HepG2 (cell line): ENCODE results near the gene DIAPH3. TPM values are rescaled to one million over a fixed set of nuclear protein-coding genes. Genes with fewer than 3 reads are reported as not detected.

Source experiments
- ATAC-seq: fragments of 200-7000 bp; cut with Tn5 transposase; 3 replicates; pipeline ENCODE4 v1.9.1; 2020; ENCODE audit warnings: mild to moderate bottlenecking, moderate library complexity
- BruUV-seq: library from RNA; stranded (reverse); fragments of 400-500 nt; replicated peaks from 2 replicates; lab custom pipeline; 2021; lab: Mats Ljungman, UMichigan
- CTCF ChIA-PET: fragments of 300-600 bp; formaldehyde crosslinking; extraction: SDS; loops from one replicate; lab custom pipeline; 2021; ENCODE audit warnings: low total read pairs, inconsistent platforms, low intra/inter-chr PET ratio; lab: Yijun Ruan, JAX
- POLR2A ChIA-PET: fragments of 350-600 bp; sonication (Branson Sonifier 250); formaldehyde crosslinking; loops from one replicate; lab custom pipeline; 2020; ENCODE audit warnings: antibody characterized with exemption, inconsistent platforms; lab: Yijun Ruan, JAX
- DNase-seq: peaks from one replicate; pipeline ENCODE4 v3.0.0-alpha.2; 2015; ENCODE audit warnings: low spot score
- FAIRE-seq: peaks from 3 replicates; lab custom pipeline; 2011; peaks lifted over from hg19 to GRCh38; lab: Jason Lieb, UNC
- H2AFZ ChIP-seq: one replicate; pipeline ENCODE4 v1.6.1; 2011; ENCODE audit warnings: low read length, inconsistent platforms
- H3K27ac ChIP-seq: fragments of 300-600 bp; 3 replicates; pipeline ENCODE4 v1.8.0; 2011; ENCODE audit warnings: mixed run types, mild to moderate bottlenecking, mixed read lengths, low read length, inconsistent platforms; ENCODE audit not compliant: insufficient read depth; ENCODE audit errors: extremely low read length
- H3K27me3 ChIP-seq, 2 experiments: fragments of 200-600 bp in 1 of 2; 2 replicates in 1 of 2; 3 replicates in 1 of 2; pipeline versions ENCODE4 v1.6.0 to v1.8.0; 2011; ENCODE audit warnings: low read length in 2 of 2, mild to moderate bottlenecking in 2 of 2, moderate library complexity in 2 of 2, inconsistent platforms in 1 of 2; ENCODE audit not compliant: insufficient read depth in 2 of 2, control insufficient read depth in 1 of 2
- H3K36me3 ChIP-seq, 2 experiments: fragments of 200-600 bp in 1 of 2; replicated peaks in 1 of 2; 2 replicates in 1 of 2; 3 replicates in 1 of 2; pipeline versions ENCODE4 v1.5.1 to v1.8.0; 2011; ENCODE audit warnings: low read length in 2 of 2, inconsistent platforms in 1 of 2; ENCODE audit not compliant: insufficient read depth in 2 of 2, control insufficient read depth in 1 of 2
- H3K4me1 ChIP-seq: 2 replicates; pipeline ENCODE4 v1.5.1; 2012; ENCODE audit warnings: low read length, inconsistent platforms; ENCODE audit not compliant: insufficient read depth
- H3K4me2 ChIP-seq: 2 replicates; pipeline ENCODE4 v1.6.0; 2011; ENCODE audit warnings: low read depth, low read length, inconsistent platforms
- H3K4me3 ChIP-seq, 3 experiments: fragments of 200-600 bp in 1 of 3; sonication (generic), shearing (Covaris generic) in 1 of 3; replicated peaks in 1 of 3; 2 replicates each; pipeline ENCODE4 v1.5.1; 2011 to 2016; ENCODE audit warnings: low read length in 3 of 3, inconsistent platforms in 2 of 3, low read depth in 2 of 3, mild to moderate bottlenecking in 2 of 3, control low read depth in 1 of 3, mixed read lengths in 1 of 3; ENCODE audit not compliant: insufficient read depth in 1 of 3
- H3K79me2 ChIP-seq: one replicate; pipeline ENCODE4 v1.6.1; 2011; ENCODE audit warnings: low read length, inconsistent platforms; ENCODE audit not compliant: insufficient read depth
- H3K9ac ChIP-seq: 2 replicates; pipeline ENCODE4 v1.6.0; 2011; ENCODE audit warnings: mild to moderate bottlenecking, low read depth, low read length, inconsistent platforms; ENCODE audit not compliant: insufficient read depth
- H3K9me3 ChIP-seq: 2 replicates; pipeline ENCODE4 v1.5.1; 2012; ENCODE audit warnings: mild to moderate bottlenecking, low read length
- H4K20me1 ChIP-seq: 2 replicates; pipeline ENCODE4 v1.6.0; 2011; ENCODE audit warnings: inconsistent platforms, mild to moderate bottlenecking, low read length, moderate library complexity; ENCODE audit not compliant: insufficient read depth
- BRF2 ChIP-seq: sonication (generic); formaldehyde crosslinking; IDR thresholded peaks from 2 replicates; pipeline ENCODE4 v1.8.1; 2022; ENCODE audit warnings: mild to moderate bottlenecking, missing genetic modification reagents
- FOXO1 ChIP-seq: sonication (generic); formaldehyde crosslinking; IDR thresholded peaks from 2 replicates; pipeline ENCODE4 v1.4.0; 2020; ENCODE audit warnings: missing genetic modification reagents
- GATA4 ChIP-seq: sonication (generic); IDR thresholded peaks from 2 replicates; pipeline ENCODE4 v1.6.1; 2016; ENCODE audit warnings: antibody characterized with exemption, low read depth, borderline replicate concordance
- GATAD2A ChIP-seq: IDR thresholded peaks from 2 replicates; pipeline ENCODE4 v1.6.1; 2016
- HIVEP1 ChIP-seq: sonication (generic); formaldehyde crosslinking; IDR thresholded peaks from 2 replicates; pipeline ENCODE4 v1.4.0; 2020; ENCODE audit warnings: mild to moderate bottlenecking, missing genetic modification reagents
- HMG20A ChIP-seq: IDR thresholded peaks from 2 replicates; pipeline ENCODE4 v1.6.1; 2016; ENCODE audit warnings: borderline replicate concordance
- KDM6A ChIP-seq: IDR thresholded peaks from 2 replicates; pipeline ENCODE4 v1.6.1; 2016; ENCODE audit warnings: low read depth
- LRRFIP1 ChIP-seq: sonication (generic); formaldehyde crosslinking; conservative IDR thresholded peaks from 2 replicates; pipeline ENCODE4 v1.4.0; 2020; ENCODE audit warnings: missing genetic modification reagents
- SSRP1 ChIP-seq: IDR thresholded peaks from 2 replicates; pipeline ENCODE4 v1.6.1; 2016; ENCODE audit warnings: control low read depth
- USF2 ChIP-seq, 2 experiments: sonication (generic) in 1 of 2; formaldehyde crosslinking in 1 of 2; IDR thresholded peaks; 2 replicates each; pipeline versions ENCODE4 v1.5.1 to v1.6.1; 2011 to 2020; ENCODE audit warnings: borderline replicate concordance in 1 of 2, low read depth in 1 of 2, low read length in 1 of 2, mild to moderate bottlenecking in 1 of 2, missing genetic modification reagents in 1 of 2, moderate library complexity in 1 of 2
- YY1 ChIP-seq: IDR thresholded peaks from 2 replicates; pipeline ENCODE4 v1.6.1; 2011; ENCODE audit warnings: low read length, low read depth, moderate library complexity, mild to moderate bottlenecking; ENCODE audit not compliant: insufficient read depth, insufficient replicate concordance
- ZMAT5 ChIP-seq: sonication (generic); formaldehyde crosslinking; IDR thresholded peaks from 2 replicates; pipeline ENCODE4 v1.5.0; 2020; ENCODE audit warnings: mild to moderate bottlenecking, low read depth, missing genetic modification reagents, borderline replicate concordance
- ZNF562 ChIP-seq: sonication (generic); formaldehyde crosslinking; IDR thresholded peaks from 2 replicates; pipeline ENCODE4 v1.8.0; 2022; ENCODE audit warnings: missing genetic modification reagents, borderline replicate concordance
- WGBS: methylation state at CpG from one replicate; pipeline ENCODE4 v1.1.6; 2017; ENCODE audit warnings: low lambda C conversion rate; 5-methylcytosine and 5-hydroxymethylcytosine counted together
- in situ Hi-C: cut with HindIII; loops from 2 replicates; pipeline ENCODE4 v1.10.0; 2017; ENCODE audit warnings: low pct_unique_long_range_greater_than_20kb; ENCODE audit not compliant: extremely low pct_ligation_motif_present
- intact Hi-C: fragments of 100-400 bp; cut with micrococcal nuclease; formaldehyde crosslinking; loops from one replicate; pipeline ENCODE4 v1.10.0; 2022; ENCODE audit not compliant: unreplicated experiment
- polyA plus RNA-seq, 8 experiments: library from polyadenylated mRNA; depleted of rRNA in 3 of 8; stranded (reverse) in 7 of 8; unstranded in 1 of 8; fragments of >200 nt; fragmentation: Illumina TruSeq in 4 of 8; extraction: Trizol in 4 of 8; gene quantifications; 2 replicates each; pipeline versions ENCODE4 v1.2.1 to v1.2.3, GENCODE V29; 2011 to 2016; ENCODE audit warnings: low read depth in 4 of 8, missing spikeins in 1 of 8, mixed read lengths in 1 of 8; ENCODE audit not compliant: insufficient read depth in 1 of 8
- total RNA-seq, 5 experiments: library from RNA; depleted of rRNA; stranded (reverse); fragments of >200 nt; fragmentation: Illumina TruSeq; extraction: Trizol; gene quantifications; 2 replicates each; pipeline ENCODE4 v1.2.3, GENCODE V29; 2016; ENCODE audit warnings: low read depth in 1 of 5

The DIAPH3 gene
- total and polyA plus RNA-seq, 2 of the 13 experiments (the other 11 are each of a cell fraction or from before 2014, with no cell fraction given), result 4.0 to 9.3 TPM

GRCh38 chr13:59691501-59692066 lies 472.1 kb downstream of the DIAPH3 start (continued):
- TF ChIP-seq USF2 (IDR thresholded peaks at IDR 0.05; ENCODE audit: low read depth, low read length) (no peak), USF2 (CRISPR knock-in tag; IDR thresholded peaks at IDR 0.05; ENCODE audit: borderline replicate concordance) (no peak), KDM6A (CRISPR knock-in tag) (0 out of 2 replicates have a peak, but pooled peaks have one; percentile 30), HIVEP1 (CRISPR knock-in tag) (no peak), FOXO1 (CRISPR knock-in tag) (peak; percentile 21; the same call in 1 of the 2 replicates), HMG20A (CRISPR knock-in tag) (peak; percentile 33; the same call in 1 of the 2 replicates), GATAD2A (CRISPR knock-in tag) (peak; percentile 64)

- 83% methylated on average over 1 of the region's 1 CpG for WGBS
- CTCF ChIA-PET, result no interaction called here
- in situ Hi-C loops, result no loop called here
- TF ChIP-seq BRF2 (CRISPR knock-in tag), result no peak
- TF ChIP-seq GATA4, result peak; percentile 86; the same call in 1 of the 2 replicates
- no peak for TF ChIP-seq LRRFIP1 (CRISPR knock-in tag)
- no peak for TF ChIP-seq ZMAT5 (CRISPR knock-in tag)
- TF ChIP-seq SSRP1 (CRISPR knock-in tag), result no peak
- TF ChIP-seq YY1, result no peak
- TF ChIP-seq ZNF562 (CRISPR knock-in tag), result no peak
Measured at GRCh38 chr13:59690857-59691500, 472.7 kb downstream of the DIAPH3 start.

More at GRCh38 chr13:59690857-59691500, 472.7 kb downstream of the DIAPH3 start:
- no peaks in the 10 kb centered on the region for H4K20me1 ChIP-seq
- H3K9me3 ChIP-seq, result no peaks in the 10 kb centered on the region
- H3K36me3 ChIP-seq, result no peaks in the 10 kb centered on the region
- H3K27ac ChIP-seq, result peak overlapping the region; percentile 78
- H3K79me2 ChIP-seq, result no peaks in the 10 kb centered on the region
- POLR2A ChIA-PET, result no interaction called here
- H2AFZ ChIP-seq, result no peak overlapping the region
- BruUV-seq, result no TSS peak
- H3K27me3 ChIP-seq, result no peaks in the 10 kb centered on the region
- ATAC-seq (peak; percentile 89), FAIRE-seq (peak; percentile 34), DNase-seq (peak; percentile 79)
- H3K9ac ChIP-seq, result no peak overlapping the region
- H3K4me2 ChIP-seq, result peak overlapping the region; percentile 30; the same call in 1 of the 2 replicates
- H3K4me3 ChIP-seq, result no peak overlapping the region
- intact Hi-C loops, result loop anchor here (2.0 kb wide), 1 partner anchor 20 kb away; no protein-coding TSS in a partner anchor
- peaks cover 50% of the 10 kb centered on the region for H3K4me1 ChIP-seq
